GM19324 (cell line): ENCODE measurements around the gene NCKAP5.
"Not testable (repeated sequence)": the region's sequence is repeated elsewhere in the genome, so short reads cannot be mapped to it uniquely, and the experiment has no call there.

Experiments
- ATAC-seq: cut with Tn5 transposase; IDR thresholded peaks from one replicate; pipeline ENCODE4 v1.9.1; 2021; ENCODE audit warnings: mild to moderate bottlenecking, moderate library complexity; ENCODE audit not compliant: unreplicated experiment, low FRiP score

NCKAP5 gene

DNA sequence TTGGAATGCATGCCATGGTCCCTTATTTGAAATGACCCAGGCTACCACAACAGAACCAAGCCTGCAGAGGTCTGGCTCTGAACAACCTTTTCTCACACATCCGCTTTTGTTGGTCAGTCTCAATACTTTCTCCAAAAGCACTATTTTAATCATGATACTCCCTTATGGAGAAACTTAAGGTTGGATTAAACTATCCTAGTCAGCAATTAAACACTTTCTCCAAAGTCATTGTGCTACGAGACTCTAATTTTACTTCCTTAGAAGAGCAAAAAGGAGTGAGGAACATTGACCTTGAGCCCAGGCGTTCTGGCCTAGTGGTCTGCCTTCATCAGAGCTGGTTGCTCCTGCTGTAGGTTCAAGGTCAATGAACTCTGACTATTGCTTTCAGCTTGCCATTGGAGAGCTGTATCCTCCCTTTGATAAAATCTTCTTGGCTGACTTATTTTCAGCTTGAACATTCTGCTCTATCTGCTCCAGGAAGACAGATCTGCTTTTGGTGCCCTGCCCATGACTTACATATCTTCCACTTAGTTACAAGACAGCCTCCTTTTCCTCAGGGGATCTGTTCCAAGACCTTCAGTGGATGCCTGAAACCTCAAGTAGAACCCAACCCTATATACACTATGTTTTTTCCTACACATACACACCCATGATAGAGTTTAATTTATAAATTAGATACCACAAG lies 91.2 kb downstream of the NCKAP5 start:
- no peak for ATAC-seq

DNA sequence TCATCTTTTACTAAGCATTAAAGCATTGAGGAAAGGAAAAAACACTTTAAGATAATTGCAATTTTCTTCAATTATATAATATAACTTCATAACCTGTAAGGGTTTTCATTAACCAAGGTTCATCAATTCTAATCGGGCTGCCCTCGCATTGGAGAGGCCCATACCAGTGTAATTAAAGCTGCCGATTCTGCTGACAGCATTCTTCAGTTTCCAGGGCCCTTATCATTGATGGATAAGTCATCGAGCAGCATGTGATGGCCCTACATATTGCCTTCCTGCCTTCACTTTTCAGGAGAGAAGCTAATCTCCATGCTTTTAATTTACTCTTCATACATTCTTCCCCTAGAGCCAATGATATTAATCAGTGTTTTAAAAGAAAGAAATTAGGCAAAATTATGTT lies 92.0 kb downstream of the NCKAP5 start:
- no peak for ATAC-seq

DNA sequence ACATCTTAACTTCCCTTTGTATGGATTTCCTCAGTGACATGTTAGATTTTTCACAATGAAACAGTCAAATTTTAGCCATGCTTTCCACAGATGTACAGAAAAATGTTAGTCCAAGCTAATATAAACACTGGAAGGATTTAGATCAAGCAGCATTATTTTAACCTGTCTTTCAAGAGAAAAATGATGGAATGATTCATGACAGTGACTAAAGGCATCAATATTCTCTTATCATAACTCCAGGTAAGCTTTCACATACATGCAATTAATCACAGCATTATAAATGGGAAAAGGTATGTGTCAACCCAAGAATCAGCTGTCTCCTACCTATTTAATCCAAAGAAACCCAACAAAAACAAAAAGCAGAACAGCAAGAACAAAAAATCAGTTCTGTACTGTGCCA lies 92.7 kb downstream of the NCKAP5 start:
- no peak for ATAC-seq

DNA sequence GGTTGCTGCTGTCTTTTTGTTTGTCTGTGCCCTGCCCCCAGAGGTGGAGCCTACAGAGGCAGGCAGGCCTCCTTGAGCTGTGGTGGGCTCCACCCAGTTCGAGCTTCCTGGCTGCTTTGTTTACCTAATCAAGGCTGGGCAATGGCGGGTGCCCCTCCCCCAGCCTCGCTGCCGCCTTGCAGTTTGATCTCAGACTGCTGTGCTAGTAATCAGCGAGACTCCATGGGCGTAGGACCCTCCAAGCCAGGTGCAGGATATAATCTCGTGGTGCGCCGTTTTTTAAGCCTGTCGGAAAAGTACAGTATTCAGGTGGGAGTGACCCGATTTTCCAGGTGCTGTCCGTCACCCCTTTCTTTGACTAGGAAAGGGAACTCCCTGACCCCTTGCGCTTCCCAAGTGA lies 97.8 kb downstream of the NCKAP5 start:
- not testable (repeated sequence) for ATAC-seq

DNA sequence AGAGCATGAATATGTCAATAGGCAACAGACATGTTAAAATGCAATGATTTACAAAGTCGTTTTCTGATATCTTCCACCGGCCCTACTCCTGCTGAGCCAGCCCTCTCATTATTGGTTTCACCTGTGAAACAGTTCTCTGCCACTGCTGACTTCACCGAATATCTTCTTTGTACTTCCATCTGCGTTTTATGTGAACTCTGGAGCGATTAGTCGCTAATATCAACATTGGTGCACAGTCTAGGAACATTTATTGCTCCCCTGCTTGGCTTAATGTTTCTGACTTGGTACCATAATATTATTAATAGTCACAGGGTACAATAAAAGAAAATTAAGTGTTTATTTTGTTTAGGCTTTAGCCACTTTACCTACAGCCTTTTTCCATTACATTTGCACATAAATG lies 105.5 kb downstream of the NCKAP5 start:
- ATAC-seq = no peak

DNA sequence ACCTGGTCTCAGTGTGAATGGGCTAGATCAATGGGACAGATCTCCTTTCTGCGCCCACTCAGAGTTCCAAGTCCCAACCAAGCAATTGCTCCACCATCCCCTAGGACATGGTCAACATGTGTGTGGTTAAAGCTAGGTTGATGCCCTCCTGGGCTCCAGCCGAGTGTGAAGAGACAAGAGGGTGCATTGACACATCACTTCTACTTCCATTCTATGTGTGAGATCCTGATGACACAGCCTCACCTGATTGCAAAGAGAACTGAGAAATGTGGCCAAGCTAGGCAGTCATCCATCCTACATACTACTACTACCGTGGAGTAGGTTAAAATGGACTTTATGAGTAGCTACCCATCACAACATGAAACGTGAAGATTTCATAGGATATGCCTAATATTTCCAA lies 106.8 kb downstream of the NCKAP5 start:
- no peak for ATAC-seq

DNA sequence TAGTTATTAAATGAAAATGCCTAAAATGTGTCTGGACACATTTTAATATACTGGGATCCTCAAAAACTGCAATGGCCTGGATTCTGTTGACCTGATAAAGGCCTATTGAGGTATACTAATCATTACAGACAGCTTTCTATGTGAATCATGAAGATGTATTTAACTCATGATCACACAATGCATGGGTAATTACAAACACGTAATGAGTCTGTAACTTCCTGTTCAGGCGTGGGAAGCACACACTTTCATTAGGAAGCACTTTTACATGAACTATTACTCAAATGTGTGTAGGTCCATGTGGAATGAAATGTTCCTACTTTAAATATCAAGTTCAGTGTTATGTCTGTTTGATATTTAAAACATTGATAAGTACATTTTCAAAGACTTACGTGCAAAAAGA lies 108.7 kb downstream of the NCKAP5 start:
- ATAC-seq = no peak

DNA sequence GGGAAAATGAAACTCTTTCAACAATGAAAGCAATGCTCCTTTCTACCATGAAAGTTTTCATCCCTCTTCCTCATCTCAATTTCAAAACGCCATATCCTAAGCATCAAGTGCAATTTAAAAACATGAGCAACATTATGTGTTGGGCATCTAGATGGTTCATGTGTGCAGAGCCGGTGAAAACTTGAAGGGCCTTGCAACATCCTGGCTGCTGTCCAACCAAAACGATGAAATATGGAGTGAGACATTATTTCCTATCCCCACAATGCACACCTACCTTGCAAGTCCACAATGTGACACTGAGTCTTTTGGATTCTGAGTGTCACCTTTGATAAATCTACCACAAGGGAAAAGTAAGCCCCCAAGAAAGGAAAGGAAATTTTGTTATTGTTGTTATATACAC lies 110.0 kb downstream of the NCKAP5 start:
- ATAC-seq = no peak

DNA sequence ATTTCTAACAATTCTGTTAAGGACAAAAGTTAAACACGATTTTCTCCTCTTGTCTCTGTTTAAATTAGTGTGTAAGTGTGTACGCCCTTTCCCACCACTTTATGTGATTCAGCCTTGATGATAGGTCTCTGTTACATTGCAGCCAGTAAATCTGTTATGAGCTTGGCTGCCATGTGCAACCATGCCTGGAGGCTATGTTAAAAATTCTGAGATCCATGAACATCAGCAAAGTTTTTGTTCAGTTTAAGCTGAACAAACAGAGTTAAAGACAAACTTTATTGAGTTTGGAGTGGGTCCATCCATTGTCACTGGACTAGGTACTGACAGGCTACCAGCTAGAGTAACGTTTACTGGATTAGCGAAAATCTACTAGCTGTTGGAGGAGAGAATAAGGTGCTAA lies 110.4 kb downstream of the NCKAP5 start:
- ATAC-seq = no peak

DNA sequence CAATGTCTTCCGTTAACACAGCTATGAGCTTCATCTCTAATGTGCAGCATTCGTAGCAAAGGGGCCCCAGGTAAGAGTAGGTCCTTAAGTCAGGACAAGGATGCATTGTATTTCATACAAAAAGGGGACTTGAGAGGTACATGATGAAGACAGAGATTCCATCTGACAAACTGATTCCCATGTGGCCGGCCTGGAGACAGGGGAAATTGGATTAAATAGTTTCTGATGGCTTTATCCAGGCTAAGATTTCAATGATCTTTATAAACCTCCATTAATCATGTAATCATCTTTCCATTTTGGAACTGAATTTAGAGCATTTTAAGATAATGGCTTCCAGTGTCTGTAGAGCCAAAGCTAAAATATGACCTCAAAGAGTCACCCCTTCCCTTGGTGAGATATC lies 111.3 kb downstream of the NCKAP5 start:
- ATAC-seq = no peak

DNA sequence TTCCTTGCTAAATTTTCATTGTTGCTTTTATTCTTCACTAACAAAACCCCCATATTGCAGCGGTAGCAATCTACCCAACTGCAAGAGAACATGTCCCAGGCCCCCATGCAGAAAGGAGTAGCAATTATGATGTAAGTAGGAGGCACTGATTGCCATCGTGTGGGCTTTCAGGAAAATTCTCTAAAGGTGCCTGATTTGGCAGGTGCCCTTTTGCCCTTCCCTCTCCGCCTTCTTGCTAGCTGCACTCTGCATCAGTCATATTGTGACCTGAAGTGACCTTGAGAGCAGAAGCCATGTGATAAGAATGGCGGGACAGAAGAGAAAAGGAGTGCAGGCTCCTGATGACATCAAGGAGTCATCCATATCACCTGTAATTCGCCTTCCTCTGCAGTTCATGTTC lies 112.1 kb downstream of the NCKAP5 start:
- no peak for ATAC-seq

DNA sequence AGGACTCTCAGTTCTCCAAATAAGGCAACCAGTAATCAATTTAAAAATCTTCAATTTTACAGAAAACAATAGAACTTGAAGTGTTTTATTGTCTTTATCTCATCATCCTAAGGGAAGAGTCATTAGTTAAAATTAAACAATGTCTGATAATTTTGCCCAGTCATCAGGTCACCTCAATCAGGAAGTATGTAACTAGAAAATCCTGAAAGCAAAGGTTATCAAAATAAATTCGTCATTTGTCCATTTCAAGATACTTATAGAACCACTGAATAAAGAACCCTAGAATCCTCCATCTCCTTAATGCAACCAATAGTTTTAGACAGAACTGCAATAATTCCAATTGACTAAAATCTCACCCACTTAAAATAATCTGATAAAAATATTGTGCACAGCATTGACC lies 115.2 kb downstream of the NCKAP5 start:
- ATAC-seq = no peak

DNA sequence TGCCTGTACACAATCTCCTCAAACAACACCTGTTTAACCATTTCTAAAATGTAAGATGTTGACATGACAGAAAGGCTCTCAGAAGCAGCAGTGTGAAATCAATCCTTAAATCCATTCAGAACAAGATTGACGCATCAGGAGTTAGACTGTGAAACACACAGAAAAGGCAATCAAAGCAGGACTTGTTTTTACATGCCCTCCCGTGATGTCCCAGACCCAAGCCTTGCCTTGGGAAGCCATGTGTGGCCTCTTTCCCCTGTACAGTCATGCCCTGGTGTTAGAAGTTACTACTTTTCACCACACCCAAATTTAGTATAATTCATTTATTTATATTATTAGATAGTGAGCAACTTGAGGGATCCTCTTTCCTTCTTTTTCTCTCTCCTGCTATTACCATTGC lies 115.7 kb downstream of the NCKAP5 start:
- ATAC-seq = no peak

DNA sequence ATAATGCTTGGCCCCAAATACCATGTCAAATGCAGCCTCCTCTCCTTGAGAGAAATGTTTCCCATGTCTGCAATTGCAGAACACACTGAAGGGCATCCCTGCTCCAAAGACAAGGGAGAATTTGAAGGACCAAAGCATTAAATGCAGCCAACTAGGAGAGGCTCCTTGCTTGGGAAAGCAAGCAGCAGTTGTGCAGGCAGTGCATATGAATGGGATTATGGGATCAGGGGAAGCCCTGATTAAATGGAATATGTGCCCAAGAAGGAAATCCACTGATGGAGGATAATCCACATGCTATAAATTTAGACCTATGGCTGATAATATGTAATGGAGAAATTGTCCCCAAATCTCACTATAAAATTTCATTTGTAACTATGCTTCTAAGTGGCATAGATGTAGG lies 116.1 kb downstream of the NCKAP5 start:
- ATAC-seq = no peak

DNA sequence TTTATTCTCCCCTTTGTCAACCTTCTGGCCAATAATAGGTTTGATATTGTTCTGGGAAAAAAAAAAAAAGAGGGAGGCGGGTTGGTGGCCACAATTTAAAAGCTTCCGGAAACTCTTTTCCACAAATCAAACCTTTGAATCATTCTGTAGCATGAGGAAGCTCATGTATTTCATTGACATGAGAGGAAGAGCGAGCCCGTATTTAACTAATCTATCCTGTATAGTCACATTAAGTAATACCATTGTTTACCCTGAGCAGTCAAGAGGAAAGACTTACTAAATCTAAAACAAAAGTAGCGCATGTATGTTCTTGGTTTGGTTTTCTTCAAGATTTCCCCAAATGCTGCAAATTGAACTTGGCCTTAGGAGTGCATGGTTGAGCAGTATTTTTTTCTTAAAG lies 120.1 kb downstream of the NCKAP5 start:
- no peak for ATAC-seq

DNA sequence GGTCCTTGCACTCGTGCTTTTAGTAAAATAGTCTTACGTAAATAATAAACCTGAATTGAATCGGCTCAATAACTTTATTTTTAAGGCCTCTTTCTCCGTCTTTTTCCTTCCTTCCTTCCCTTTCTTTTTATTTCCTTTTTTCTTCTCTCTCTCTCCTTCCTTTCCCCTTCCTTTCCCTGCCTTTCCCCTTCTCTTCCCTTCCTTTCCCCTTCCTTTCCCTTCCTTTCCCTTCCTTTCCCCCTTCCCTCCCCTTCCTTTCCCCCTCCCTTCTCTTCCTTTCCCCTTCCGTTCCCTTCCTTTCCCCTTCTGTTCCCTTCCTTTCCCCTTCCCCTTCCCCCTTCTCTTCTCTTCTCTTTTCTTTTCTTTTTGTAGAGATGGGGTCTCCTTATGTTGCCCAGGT lies 121.0 kb downstream of the NCKAP5 start:
- no peak for ATAC-seq

DNA sequence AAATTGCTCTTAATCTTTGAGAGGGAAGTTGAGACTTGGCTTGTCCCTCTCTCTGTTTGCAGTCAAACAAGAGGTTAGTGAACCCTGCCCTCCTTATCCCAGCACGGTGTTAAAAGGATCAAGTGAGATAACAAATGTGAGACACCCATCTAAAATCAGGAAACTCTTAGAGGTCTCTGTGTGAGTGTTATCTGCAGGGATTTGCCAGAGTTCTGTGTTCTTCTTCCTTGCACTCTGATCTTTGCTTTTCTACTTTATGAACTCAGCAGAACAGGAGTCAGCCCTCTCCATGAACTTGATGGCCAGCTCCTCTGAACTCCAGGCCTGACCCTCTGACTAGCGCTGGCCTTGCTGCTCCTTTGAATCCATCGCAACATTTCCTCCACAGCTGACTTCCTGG lies 123.8 kb downstream of the NCKAP5 start:
- no peak for ATAC-seq

DNA sequence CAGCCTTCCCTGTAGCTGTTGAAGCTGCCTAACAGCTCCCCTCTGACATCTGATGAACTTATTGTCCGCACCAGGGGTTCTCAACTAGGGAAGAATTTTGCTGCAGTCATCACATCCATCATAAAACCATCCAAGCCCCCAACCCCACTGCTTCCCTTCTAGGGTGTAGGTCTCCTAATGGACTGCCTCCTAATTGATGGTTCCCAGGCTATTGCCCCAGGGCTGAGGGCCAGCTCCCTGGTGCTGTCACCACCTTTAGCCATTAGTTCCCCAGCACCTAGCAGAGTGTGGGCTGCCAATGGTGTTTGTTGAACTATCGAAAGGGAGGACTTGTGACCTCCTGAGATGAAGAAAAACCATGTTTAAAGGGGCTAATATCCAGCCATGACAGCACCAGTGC lies 125.9 kb downstream of the NCKAP5 start:
- no peak for ATAC-seq

DNA sequence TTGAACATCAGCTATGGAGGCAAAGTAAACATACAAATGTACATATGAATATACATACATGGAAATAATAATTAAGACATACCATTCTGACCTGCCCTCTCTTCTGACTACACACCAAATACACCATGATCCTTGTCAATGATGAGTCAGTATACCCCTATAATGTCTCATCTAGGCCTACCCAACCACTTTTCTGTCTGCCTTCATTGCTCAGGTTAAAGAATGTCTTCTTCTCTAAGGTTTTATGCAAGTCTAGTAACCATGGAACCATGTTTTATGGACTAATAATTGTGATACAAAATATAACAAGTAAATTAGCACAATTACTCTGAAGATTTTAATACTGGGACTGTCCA lies 128.7 kb downstream of the NCKAP5 start:
- ATAC-seq = no peak

DNA sequence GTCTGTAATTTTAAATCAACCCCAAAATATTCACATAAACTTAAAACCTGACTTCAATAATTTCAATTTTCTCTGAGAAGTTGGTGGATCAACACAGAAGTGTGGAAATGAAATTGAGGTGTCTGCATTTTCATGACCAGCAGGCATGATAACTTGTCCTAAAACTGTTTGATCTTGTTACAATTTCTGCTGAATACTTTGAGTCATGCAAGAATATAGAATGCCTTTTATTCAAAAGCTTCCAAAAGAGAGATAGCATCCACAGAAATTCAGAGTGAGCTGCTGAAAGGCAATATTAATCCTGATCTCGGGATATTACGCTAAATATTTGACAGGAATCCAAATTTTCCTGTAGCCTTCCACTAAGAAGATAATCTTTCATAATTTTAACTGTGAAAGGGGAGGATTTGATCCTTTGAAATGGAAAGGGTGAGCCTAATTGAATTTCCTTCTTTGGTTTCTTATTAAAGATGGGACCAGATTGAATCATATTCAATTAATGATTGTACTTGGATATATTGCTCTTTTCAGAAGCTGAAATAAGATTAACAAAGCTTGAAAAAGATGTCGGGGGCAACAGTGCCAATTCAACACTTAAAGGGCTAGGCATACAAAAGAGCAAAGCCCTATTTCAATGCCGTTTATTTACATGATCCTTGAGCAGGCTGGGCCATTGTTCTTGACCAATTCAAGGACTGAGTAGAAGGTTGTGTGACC lies 129.3 kb downstream of the NCKAP5 start:
- ATAC-seq = no peak

DNA sequence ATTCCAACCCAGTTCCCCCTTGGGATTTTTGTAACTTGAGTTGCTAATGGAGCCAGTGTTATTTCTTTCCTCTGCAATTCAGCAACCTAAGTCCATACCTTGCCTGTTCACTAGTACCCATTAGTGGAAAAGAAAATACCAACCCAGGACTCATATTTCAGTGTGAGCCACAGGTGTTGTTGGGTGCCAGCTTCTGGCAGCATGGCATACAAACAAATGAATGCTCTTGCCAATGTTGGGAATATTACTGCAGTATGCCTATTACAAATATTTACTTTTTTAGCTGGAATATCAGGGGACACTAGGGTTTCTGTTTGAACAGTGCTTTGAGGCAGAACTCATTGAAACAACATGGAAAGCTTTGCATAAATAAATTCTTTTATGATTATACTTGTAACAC lies 130.2 kb downstream of the NCKAP5 start:
- no peak for ATAC-seq

DNA sequence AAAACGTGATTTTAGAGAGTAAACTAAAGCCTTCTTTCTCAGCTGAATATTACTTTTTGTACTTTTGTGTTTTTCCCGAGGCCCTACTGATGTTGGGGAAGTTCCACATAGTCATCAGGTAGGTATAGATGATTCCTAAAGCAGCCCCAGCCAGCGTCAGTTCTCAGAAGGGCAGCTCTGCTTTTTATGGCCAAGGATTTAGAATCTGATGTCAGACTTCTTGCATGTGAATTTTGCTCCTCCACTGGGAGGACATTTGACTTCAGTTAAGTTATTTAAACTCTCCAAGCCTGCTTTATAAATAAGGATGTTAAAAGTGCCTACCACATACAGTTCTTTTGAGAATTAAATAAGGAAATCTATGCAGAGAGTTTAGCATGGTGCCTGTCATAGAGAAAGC lies 130.8 kb downstream of the NCKAP5 start:
- no peak for ATAC-seq
